Breast epithelium (tissue), 4 donors: ENCODE data around the gene C20orf141. TPM values are rescaled to one million over a fixed set of nuclear protein-coding genes. Genes with fewer than 3 reads are reported as not detected.

Experiments used
- DNase-seq, 2 donors: peaks; one replicate each; pipeline ENCODE4 v3.0.0-alpha.2; 2019; ENCODE audit warnings: low spot score in 2 of 2
- H3K27ac ChIP-seq, 2 donors: fragments of 200-600 bp; sonication (generic) in 1 of 2; one replicate each; pipeline ENCODE4 v1.5.1; 2016 to 2019; ENCODE audit warnings: mild to moderate bottlenecking in 1 of 2
- H3K27me3 ChIP-seq, 2 donors: fragments of 200-600 bp; sonication (generic) in 1 of 2; one replicate each; pipeline versions ENCODE4 v1.5.1 to v1.6.0; 2017 to 2019; ENCODE audit warnings: control low read depth in 1 of 2, mild to moderate bottlenecking in 1 of 2
- H3K36me3 ChIP-seq: fragments of 200-600 bp; one replicate; pipeline ENCODE4 v1.5.1; 2019
- H3K4me1 ChIP-seq, 2 donors: fragments of 200-600 bp; sonication (generic); one replicate each; pipeline ENCODE4 v1.5.1; 2016 to 2019; ENCODE audit warnings: control low read depth in 1 of 2
- H3K4me3 ChIP-seq, 3 donors: fragments of 200-600 bp; sonication (generic); 1 replicate in 2 of 3; 2 replicates in 1 of 3; pipeline ENCODE4 v1.5.1; 2016 to 2019; ENCODE audit warnings: mild to moderate bottlenecking in 3 of 3, moderate library complexity in 2 of 3
- H3K9me3 ChIP-seq, 2 donors: fragments of 200-600 bp; sonication (generic) in 1 of 2; one replicate each; pipeline ENCODE4 v1.5.1; 2016 to 2019; ENCODE audit warnings: control low read depth in 1 of 2
- POLR2A ChIP-seq: fragments of 450-650 bp; IDR thresholded peaks from one replicate; pipeline ENCODE4 v1.6.1; 2016; ENCODE audit warnings: antibody characterized with exemption, mild to moderate bottlenecking, moderate library complexity
- POLR2AphosphoS5 ChIP-seq, 3 donors: sonication (generic); formaldehyde crosslinking; IDR thresholded peaks; one replicate each; pipeline ENCODE4 v1.6.1; 2017; ENCODE audit warnings: antibody characterized with exemption in 3 of 3
- intact Hi-C: fragments of 100-400 bp; cut with DNase I; formaldehyde crosslinking; loops from one replicate; pipeline ENCODE4 v1.15.1; 2023; ENCODE audit warnings: low total_unique reads
- total RNA-seq, 3 donors: library from RNA; depleted of rRNA; stranded (reverse); fragments of >200 nt; gene quantifications; one replicate each; pipeline ENCODE4 v1.1.0, GENCODE V29; 2016
- TF ChIP-seq, protein P1 (sequence below), 3 donors: fragments of 450-650 bp; IDR thresholded peaks; one replicate each; pipeline ENCODE4 v1.5.1; 2016 to 2017; ENCODE audit warnings: antibody characterized with exemption in 3 of 3, mild to moderate bottlenecking in 3 of 3, moderate library complexity in 3 of 3

C20orf141 gene
- total RNA-seq, 3 donors from 2014 or later, result not detected

- no peak for DNase-seq
These were observed 33.0 kb downstream of the C20orf141 start for GRCh38 chr20:2847802-2848201.

GRCh38 chr20:2849529-2849928 lies 34.7 kb downstream of the C20orf141 start:
- H3K36me3 ChIP-seq, result no peaks in the 10 kb centered on the region
- no peaks in the 10 kb centered on the region for H3K9me3 ChIP-seq
- no peak overlapping the region for H3K4me3 ChIP-seq
- TF ChIP-seq, protein P1, sequence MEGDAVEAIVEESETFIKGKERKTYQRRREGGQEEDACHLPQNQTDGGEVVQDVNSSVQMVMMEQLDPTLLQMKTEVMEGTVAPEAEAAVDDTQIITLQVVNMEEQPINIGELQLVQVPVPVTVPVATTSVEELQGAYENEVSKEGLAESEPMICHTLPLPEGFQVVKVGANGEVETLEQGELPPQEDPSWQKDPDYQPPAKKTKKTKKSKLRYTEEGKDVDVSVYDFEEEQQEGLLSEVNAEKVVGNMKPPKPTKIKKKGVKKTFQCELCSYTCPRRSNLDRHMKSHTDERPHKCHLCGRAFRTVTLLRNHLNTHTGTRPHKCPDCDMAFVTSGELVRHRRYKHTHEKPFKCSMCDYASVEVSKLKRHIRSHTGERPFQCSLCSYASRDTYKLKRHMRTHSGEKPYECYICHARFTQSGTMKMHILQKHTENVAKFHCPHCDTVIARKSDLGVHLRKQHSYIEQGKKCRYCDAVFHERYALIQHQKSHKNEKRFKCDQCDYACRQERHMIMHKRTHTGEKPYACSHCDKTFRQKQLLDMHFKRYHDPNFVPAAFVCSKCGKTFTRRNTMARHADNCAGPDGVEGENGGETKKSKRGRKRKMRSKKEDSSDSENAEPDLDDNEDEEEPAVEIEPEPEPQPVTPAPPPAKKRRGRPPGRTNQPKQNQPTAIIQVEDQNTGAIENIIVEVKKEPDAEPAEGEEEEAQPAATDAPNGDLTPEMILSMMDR (IDR thresholded peaks at IDR 0.05), result no peak
- TF ChIP-seq POLR2AphosphoS5 (IDR thresholded peaks at IDR 0.05), result no peak
- no peak for TF ChIP-seq POLR2A
- no peaks in the 10 kb centered on the region for H3K27me3 ChIP-seq
- intact Hi-C loops, result no loop called here
- no peak for DNase-seq
- no peak overlapping the region for H3K27ac ChIP-seq
- no peaks in the 10 kb centered on the region for H3K4me1 ChIP-seq

More at GRCh38 chr20:2847802-2848201, 33.0 kb downstream of the C20orf141 start:
- no peaks in the 10 kb centered on the region for H3K27me3 ChIP-seq
- no peaks in the 10 kb centered on the region for H3K4me1 ChIP-seq
- TF ChIP-seq, protein P1 (IDR thresholded peaks at IDR 0.05), result no peak
- no peak for TF ChIP-seq POLR2A
- no peak for TF ChIP-seq POLR2AphosphoS5 (IDR thresholded peaks at IDR 0.05)
- no peak overlapping the region for H3K4me3 ChIP-seq
- H3K27ac ChIP-seq, result no peak overlapping the region
- intact Hi-C loops, result no loop called here
- H3K9me3 ChIP-seq, result no peaks in the 10 kb centered on the region
- H3K36me3 ChIP-seq, result no peaks in the 10 kb centered on the region

- intact Hi-C loops, result no loop called here
- no peak for DNase-seq
- H3K4me3 ChIP-seq, result no peak overlapping the region
These were observed 36.3 kb downstream of the C20orf141 start for GRCh38 chr20:2851086-2851485.

GRCh38 chr20:2858591-2858990 lies 43.8 kb downstream of the C20orf141 start:
- Histone ChIP-seq H3K27me3 (no peaks in the 10 kb centered on the region), H3K4me1 (no peaks in the 10 kb centered on the region), H3K9me3 (no peaks in the 10 kb centered on the region), H3K4me3 (no peak overlapping the region), H3K27ac (no peak overlapping the region), H3K36me3 (no peaks in the 10 kb centered on the region)
- no peak for DNase-seq
- intact Hi-C loops, result no loop called here
- no peak for TF ChIP-seq POLR2A
- no peak for TF ChIP-seq POLR2AphosphoS5 (IDR thresholded peaks at IDR 0.05)
- TF ChIP-seq, protein P1 (IDR thresholded peaks at IDR 0.05), result no peak

More at GRCh38 chr20:2851086-2851485, 36.3 kb downstream of the C20orf141 start:
- Histone ChIP-seq H3K4me1 (no peaks in the 10 kb centered on the region), H3K36me3 (no peaks in the 10 kb centered on the region), H3K9me3 (no peaks in the 10 kb centered on the region), H3K27me3 (no peaks in the 10 kb centered on the region), H3K27ac (no peak overlapping the region)
- TF ChIP-seq POLR2A, result no peak
- TF ChIP-seq POLR2AphosphoS5 (IDR thresholded peaks at IDR 0.05), result no peak
- TF ChIP-seq, protein P1 (IDR thresholded peaks at IDR 0.05), result no peak

- Histone ChIP-seq H3K4me3 (no peak overlapping the region), H3K27me3 (no peaks in the 10 kb centered on the region), H3K9me3 (no peaks in the 10 kb centered on the region), H3K4me1 (no peaks in the 10 kb centered on the region), H3K27ac (no peak overlapping the region), H3K36me3 (no peaks in the 10 kb centered on the region)
- no peak for TF ChIP-seq POLR2AphosphoS5 (IDR thresholded peaks at IDR 0.05)
- TF ChIP-seq, protein P1 (IDR thresholded peaks at IDR 0.05), result no peak
- DNase-seq, result no peak
- intact Hi-C loops, result no loop called here
These were observed 44.7 kb downstream of the C20orf141 start for GRCh38 chr20:2859330-2860121.
